ENCODE data around the gene TM2D1.

DNA sequence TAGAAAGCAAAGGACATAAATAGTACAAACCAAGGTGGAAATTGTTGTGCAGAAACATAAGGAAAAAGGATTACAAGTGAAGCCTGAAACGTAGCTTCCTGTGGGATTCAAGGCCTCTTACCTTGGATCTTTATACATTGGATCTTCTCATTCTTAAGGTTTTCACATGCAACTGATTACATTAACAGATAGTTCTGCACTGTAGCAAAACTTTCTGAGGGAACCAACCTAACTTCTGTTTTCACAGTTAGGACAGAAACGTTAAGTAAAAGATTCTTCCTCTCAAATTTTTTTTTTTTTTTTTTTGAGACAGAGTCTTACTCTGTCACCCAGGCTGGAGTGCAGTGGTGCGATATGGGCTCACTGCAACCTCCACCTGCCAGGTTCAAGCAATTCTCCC lies 7.8 kb upstream of the TM2D1 start:
- TF ChIP-seq SIN3A (IDR thresholded peaks at IDR 0.05; ENCODE audit: borderline replicate concordance, insufficient read depth, low read length) (no peak), POLR2AphosphoS5 (IDR thresholded peaks at IDR 0.05; ENCODE audit: low read depth, low read length) (no peak), TAF1 (IDR thresholded peaks at IDR 0.05; ENCODE audit: borderline replicate concordance, insufficient read depth, low read length) (no peak)
- TF ChIP-seq, protein P1, sequence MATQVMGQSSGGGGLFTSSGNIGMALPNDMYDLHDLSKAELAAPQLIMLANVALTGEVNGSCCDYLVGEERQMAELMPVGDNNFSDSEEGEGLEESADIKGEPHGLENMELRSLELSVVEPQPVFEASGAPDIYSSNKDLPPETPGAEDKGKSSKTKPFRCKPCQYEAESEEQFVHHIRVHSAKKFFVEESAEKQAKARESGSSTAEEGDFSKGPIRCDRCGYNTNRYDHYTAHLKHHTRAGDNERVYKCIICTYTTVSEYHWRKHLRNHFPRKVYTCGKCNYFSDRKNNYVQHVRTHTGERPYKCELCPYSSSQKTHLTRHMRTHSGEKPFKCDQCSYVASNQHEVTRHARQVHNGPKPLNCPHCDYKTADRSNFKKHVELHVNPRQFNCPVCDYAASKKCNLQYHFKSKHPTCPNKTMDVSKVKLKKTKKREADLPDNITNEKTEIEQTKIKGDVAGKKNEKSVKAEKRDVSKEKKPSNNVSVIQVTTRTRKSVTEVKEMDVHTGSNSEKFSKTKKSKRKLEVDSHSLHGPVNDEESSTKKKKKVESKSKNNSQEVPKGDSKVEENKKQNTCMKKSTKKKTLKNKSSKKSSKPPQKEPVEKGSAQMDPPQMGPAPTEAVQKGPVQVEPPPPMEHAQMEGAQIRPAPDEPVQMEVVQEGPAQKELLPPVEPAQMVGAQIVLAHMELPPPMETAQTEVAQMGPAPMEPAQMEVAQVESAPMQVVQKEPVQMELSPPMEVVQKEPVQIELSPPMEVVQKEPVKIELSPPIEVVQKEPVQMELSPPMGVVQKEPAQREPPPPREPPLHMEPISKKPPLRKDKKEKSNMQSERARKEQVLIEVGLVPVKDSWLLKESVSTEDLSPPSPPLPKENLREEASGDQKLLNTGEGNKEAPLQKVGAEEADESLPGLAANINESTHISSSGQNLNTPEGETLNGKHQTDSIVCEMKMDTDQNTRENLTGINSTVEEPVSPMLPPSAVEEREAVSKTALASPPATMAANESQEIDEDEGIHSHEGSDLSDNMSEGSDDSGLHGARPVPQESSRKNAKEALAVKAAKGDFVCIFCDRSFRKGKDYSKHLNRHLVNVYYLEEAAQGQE (IDR thresholded peaks at IDR 0.05; ENCODE audit: insufficient read depth in 1 of 2, low read depth in 2 of 2, low read length in 2 of 2): no peak
